HG02840 (cell line): Measurements from ENCODE around the gene BEAN1.

Source experiments
- ATAC-seq: cut with Tn5 transposase; IDR thresholded peaks from one replicate; pipeline ENCODE4 v1.9.1; 2021; ENCODE audit warnings: mild to moderate bottlenecking, moderate library complexity, moderate number of reproducible peaks; ENCODE audit not compliant: unreplicated experiment, low FRiP score

The BEAN1 gene

DNA sequence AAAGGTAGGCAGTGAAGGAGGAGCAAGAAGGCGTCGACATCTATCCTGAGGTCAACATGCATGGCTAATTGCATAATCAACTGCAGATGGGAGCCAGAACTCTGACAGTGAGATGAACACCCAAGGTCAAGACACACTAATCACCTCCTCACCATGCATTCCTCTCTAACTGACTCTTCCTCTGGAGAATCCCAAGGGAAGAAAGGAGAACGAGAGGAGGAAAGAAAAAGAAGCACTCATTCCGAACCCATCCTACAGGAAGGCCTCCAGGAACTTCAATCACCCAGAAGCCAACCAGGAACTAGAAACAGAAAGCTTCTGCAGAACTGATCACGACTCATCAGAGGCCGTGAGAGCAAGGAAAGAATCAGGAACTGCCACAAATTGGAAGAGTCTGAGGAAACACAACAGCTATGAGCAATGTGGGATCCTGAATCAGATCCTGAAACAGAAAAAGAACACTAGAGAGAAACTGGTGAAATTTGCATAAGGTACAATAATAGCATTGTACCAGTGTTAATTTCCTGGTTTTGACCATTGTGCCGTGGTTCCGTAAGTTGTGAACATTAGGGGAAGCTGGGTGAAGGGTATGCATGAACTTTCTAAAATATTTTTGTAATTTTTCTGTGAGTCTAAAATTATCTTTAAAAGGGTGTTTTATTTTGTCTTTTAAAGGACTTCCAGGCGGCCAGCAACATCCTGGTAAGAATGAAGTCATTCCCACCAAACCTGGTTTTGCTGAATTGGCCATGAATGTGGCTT lies 10.0 kb upstream of the BEAN1 start:
- no peak for ATAC-seq

DNA sequence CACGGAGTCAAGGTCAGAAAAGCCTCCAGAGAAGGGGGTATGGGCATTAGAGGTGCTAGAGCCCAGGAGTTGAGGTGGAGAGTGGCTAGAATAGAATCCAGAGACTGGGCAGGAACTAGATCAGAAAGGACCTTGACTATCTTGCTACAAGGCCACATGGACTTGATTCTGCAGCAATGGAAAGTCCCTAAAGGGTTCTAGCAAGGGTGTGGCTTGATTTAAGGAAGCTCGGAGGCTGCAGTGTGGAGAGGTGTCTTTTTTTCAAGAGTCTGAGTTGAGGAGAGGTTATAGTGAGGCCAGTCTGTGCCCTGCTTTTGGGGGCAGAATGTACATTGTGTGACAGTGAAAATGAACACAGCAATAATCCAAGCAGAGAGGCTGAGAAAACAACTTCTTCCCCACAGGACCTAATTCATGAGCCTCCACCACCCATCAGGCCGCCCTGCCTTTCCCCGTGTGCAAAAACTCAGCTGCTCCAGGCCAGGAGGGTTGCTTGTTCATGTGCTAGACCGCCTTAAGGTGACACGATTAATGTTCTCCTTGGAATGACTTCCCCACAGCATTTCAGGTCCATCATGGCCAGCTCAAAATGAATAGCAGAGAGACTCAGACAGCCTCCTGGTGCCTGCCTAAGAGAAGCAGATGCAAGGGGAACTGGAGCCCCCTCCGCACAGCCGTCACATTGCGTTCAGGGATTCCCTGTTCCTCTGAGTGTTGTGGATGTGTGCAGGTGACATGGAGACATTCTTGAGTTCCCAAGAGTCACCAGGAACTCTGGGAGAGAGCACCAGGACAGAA lies 8.7 kb upstream of the BEAN1 start:
- no peak for ATAC-seq

DNA sequence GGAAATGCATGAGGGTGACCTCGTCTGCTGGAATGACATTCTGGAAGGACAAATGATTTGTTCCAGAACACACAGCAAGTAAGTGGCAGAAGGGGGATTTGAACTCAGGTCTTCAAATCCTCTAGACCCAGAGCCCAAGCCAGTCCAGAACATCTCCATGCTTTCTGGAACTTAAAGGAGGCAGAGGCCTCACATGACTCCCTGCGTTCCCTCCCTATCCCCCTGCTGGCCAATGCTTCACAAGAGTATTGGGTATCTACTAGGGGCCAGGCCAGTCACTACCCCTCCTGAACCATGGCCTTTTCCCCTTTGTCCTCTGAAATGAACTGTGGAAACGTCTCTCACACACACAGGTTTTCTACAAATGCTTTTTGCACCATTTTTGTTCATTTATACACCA lies 7.6 kb upstream of the BEAN1 start:
- no peak for ATAC-seq

DNA sequence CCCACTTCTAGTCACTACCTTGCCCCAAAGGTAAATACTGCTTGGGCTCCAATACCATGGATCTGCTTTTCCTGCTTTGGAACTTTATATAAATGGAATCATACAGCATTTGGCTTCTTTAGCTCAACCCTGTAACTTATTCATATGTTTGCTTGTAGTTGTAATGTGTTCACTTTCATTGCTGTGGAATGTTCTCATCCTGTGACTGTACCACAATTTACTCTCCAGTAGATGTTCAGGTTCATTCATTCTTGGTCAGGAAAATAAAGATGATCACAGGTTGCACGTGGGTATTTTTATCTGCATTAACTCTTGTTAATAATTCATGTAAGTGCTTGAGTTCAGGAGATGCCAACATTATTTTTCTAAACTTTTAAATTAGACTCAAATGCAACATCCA lies 6.7 kb upstream of the BEAN1 start:
- ATAC-seq, result no peak

DNA sequence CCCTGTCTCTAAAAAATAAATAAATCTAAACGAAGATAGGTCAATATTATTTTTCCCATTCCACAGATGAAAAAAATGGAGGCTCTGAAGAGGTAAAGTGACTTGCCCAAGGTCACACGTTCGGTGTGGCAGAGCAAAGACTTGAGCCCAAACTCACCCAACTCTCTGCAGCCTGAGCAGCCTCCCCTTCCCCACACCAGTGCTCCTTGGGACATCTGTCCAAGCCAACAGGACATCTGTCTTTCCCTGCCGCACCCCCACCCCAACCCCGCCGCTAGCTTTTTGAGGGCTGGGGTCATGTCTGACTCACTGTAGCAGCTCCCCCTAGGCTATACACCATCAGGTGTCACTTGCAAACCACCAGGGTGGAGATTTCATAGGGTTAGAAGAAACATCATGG lies 5.2 kb upstream of the BEAN1 start:
- ATAC-seq, result no peak

DNA sequence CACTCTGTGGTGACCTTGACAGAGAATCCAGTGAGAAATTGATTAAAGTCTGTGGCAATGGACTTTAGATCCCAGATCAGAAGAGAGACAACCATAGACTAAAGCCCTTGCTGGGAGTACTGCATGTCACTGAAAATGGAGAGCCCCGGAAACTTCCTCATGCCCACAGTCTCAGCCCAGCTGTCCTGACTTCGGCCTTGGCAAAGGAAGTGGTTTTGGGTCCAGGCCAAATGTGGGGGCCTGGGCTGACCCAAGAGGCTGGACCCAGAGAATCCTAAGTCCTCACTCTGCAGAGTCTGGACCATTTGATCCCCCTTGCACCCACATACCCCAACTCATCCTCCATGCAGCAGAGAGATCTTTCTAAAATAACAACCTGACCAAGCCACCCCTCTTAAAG lies 4.7 kb upstream of the BEAN1 start:
- ATAC-seq, result no peak

DNA sequence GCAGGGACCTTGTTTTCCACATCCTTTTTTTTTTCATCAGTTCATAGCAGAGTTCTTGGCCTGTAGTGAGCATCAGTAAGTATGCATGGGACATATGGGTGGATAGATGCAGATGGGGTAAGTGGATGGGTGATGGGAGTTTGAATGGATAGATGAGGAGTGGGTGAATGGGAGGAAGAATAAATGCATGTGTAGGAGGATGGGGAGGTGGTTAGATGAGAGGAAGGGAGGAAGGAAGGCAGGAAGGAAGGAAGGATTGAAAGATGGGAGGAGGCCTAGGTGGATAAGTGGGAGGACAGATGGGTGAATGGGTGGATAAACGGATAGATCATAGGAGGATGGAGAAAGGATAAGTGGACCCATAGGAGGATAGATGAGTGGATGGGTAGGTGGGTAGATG lies 3.9 kb upstream of the BEAN1 start:
- ATAC-seq, result no peak

DNA sequence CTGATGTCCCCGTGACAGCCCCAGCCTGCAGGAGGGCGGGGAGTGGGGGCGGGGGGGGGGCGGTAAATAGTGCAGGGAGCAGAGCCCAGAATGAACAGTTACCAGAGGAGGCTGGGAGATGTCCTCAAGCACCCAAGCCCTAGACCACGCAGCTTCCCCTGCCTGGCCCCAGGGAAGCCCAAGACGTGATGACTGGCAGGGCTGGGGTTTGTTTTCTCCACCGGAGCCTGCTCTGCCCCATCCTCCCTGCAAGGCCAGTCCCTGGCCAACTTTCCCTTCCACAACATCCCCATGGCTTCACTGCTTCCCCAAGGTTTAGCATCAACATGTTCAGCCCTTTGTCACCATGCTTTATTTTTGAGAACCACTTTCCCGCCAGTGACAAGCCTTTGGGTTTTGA lies 1.4 kb upstream of the BEAN1 start:
- no peak for ATAC-seq

DNA sequence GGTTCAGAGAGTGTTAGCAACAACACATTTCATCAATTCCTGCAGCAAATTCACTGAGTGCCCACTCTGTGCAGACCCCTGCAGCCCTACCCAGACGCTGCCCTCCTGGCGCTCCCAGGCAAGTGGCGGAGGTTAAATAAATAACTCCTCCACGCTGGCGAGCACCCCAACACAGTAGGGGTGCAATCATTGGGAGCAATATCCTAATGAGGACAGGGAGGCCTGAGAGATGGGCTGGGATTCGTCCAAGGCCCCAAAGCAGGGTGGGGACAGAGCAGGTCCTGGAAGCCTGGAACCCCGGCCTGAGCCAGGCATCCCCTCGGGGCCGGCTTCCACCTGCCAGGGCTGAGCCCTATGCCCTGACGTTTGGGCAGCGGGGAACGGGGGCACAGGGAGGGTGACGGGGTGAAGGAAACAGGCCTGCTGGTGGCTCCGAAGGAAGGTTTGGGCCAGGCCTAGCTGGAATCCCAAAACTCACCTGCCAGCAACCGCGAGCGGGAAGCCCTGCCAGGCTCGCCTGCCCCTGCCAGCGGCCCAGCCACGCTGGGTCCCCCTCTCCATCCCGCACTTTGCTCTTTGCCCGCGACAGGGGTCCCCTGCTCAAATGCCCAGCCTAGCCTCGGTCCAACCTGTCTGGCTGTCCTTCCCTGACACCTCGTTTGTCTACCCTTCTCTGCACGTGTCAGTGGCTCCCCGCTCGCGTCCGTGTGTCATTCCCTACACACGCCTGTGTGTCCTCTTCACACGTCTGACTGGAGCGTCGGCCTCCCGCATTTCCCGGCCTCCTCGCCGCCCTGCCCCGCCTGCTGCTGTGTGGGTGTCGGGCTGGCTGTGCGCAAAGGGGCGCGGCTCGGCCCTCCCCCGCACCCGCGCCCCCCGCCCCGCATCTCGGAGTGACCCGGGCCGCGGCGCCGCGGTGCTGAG lies 721 bp upstream of the BEAN1 start:
- no peak for ATAC-seq

DNA sequence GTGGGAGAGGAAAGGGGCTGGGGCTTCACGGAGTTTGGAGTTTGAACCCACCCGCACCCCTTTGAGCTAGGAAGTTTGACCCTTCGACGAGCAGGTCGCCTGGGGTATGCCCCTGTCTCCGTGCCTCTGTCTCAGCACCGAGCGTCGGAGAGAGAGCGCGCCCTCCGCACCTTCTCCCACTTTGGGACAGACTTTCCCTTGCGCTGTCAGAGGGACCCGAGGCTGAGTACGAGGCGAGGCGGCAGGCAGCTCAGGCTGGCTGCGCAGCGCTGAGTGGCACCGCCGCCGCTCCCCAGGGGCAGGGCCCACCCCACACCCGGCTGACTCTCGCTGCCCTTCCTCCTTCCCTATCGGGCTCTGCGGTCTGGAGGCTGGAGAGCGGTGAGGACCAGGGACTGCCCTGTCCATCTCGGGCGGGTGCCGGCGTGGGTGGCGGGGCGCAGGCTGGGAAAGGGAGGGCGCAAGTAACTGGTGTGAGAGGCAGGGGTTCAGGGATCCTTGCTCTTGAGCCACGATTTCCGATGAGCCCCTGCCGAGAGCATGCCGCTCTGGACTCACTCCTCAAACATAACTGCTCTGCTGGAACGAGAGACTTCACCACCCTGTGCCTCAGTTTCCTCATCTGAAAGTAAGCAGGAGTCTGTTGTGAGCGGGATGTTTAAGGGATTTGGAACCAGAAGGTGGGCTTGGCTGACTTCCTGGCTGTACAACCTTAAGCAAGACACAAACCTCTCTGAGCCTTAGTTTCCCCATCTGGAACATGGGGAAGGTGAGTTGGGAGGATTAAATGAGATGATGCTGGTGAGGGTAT lies 981 bp downstream of the BEAN1 start:
- no peak for ATAC-seq

DNA sequence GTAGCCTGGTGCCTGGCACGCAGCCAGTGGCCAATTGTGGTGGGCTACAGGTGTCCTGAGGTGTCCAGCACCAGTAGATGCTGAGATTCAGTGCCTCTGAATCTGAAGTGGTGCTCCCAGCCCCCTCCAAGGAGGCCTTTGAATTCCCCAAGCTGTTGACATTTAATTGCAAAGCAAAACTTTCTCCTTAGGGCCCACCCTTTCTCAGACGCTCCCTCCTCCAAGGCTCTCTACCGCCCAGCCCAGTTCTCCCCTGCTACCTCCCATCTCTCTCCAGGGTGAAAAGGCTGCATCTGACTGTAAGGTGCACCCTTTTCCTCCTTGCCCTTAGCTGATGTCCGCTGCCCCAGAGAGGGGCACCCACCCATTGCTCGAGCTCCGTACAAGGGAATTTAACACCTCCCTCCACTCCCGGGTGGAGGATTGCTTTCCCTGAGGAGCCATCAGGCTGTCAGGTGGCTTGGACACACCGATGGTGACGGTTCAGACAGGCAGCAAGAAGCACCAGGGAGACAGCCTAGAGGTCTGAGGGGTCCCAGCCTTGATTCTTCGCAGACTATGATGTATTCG lies 1.7 kb downstream of the BEAN1 start:
- ATAC-seq, result no peak

DNA sequence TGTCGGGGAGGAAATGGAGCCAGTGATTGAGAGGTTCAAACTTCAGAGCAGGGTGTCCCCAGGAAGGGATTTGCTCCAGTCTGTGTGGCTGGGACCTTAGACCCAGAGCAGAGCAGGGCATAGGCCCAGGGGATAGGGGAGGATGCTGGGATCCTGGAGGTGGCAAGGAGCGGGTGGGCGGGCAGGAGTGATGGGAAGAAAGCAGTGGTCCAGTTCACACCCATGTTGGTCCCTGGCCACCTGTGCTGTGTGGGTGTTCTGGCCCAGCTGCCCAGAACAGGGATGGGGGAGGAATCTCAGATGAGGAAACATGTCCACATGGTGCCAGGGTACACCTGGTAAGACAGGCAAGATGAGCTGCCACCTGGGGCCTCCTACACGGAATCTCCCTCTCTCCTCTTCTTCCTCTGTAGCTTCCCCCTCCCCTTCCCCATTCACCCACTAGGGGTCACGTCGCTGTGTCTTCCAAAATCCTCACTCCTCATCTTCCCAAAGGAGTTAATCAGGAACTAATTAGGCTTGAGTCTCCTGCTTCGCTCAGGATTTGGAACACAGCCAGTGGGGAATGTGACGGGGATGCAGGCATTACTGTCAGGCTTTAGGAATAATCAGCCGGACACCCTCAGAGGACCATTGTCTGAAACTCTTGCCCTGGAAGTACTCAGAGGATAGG lies 2.3 kb downstream of the BEAN1 start:
- ATAC-seq, result no peak

DNA sequence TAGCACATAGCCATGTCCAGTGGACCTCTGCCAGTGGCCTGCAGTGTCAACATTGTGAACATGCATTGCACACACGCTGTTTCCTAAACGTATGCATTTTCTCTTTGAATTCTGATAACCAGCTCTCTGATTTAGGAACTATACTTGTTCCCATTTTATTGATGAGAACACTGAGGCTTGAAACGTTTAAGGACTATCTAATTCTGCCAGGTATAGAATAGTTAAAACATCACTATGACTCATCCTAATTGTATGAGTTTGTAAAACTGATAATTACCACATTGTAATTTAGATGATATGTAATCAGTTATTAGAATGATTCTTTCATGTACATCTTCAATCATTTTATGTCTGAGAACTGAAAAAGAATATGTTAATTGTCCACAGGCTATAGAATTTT lies 3.1 kb downstream of the BEAN1 start:
- no peak for ATAC-seq

DNA sequence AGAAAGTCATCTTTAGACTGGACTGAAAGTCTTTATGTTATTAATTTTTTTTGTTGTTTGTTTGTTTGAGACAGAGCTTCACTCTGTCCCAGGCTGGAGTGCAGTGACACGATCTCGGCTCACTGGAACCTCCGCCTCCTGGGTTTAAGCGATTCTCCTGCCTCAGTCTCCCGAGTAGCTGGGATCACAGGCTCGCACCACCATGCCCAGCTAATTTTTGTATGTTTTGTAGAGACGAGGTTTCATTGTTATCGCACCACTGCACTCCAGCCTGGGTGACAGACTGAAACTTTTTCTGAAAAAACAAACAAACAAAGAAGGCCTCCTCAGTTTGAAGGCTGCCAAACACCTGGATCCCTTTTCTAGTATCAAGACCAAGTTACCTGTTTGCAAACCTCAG lies 4.7 kb downstream of the BEAN1 start:
- ATAC-seq, result no peak

DNA sequence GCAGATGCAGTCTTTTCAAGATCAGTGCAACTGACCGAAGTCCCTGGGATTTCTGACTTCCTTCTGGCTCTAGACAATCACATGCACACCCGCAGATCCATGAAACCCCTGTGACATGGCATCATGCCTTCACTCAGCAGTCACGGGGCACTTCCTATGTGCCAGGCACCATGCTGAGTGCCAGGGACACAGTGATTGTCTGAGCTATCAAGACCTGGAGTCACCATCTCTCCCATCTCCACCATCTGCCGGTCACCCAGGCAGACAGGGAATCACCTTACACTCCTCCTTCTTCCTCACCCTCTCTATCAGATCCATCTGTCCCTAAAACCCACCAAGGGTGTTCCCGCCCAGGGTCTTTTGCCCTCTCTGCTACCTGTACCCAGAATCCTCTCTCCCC lies 5.3 kb downstream of the BEAN1 start:
- ATAC-seq, result no peak

DNA sequence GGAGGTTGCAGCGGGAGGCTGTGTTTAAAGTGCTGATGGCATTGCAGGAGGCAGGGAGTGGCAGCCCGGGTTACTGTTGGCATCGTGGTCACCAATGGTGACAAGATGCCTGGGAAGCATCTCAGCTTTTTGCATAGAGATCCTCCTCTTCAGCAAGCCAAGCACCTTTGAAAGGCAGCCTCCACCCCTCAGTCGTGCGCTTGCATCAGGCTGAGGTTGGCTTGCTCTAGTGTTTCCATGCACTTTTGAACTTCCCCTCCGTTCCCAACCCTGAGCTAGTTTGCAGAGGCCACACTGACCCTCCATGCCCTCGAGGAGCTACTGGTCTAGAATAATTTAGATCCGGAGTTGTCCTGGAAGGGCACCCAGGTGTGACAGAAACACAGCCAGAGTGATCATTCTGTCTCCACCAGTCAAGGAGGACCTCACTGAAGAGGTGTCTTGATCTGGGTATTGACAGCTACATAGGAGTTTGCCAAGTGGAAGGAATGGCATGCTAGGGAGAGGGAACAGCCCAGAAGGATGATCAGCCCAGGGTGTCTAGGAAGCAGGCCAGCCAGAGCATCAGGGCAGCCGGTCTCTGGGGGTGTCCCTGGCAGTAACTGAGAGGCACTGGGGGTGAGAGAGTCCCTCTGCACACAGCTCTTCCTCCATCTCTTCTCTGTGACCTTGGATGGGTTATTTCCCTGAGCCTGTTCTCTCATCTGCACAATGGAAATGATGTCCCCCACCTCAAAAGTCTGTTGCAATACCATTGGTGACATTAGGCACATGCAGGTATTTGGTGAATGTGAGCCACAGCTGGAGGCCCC lies 7.7 kb downstream of the BEAN1 start:
- ATAC-seq, result no peak

DNA sequence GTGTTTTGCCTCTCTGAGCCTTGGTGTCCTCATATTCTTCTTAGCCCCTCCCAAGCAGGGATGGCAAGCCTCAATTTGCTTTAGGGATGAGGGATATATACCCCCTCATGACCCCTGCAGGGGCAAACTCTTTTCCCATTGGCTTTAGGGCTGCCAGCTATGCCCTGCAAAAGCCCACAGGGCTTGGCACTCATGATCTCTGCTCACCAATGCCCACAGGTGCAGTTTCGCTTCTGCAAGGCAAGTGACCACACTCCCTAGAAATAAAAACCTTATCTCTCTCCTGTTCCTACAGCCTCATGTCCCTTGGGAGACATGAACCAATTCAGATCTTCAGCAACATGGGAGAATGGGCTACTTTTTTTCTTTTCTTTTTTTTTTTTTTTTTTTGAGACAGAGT lies 8.8 kb downstream of the BEAN1 start:
- ATAC-seq, result no peak

DNA sequence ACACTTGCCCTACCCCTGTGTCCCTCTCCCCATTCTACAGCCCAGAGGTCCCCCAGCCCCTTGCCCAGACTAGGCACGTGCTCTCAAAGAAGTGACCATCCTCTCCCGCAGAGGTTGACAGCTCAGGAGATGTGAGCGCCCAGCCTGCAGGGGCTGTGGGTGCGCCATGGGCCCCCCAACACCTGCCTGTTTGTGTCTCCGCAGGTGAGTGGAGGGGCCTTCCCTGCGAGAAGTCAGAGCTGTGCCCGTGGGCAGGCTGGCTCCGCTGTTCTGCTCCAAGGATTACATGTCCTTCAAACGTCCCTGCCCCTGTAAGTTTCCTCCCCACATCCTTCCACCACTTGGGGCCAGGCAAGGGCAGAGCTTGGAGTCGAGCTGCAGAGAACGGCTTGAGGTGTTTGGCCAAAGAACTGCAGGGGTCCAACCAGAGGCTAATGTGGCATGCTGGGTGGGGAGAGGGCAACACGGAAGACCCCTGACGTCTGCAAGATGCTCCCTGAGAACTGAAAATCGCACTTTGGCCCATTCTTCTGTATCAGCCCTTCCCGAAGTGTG lies 10.4 kb downstream of the BEAN1 start:
- ATAC-seq, result no peak
